ENCODE data around the gene KRT74.

The KRT74 gene

GRCh38 chr12:52611080-52611468 lies 37.4 kb upstream of the KRT74 start:
- DNase-seq (ENCODE audit: low read depth, low spot score) = no peak
- ChIA-PET POLR2A (no interaction called here), CTCF (interaction anchor here (0.8 to 1.4 kb wide), 3 partner anchors 16 to 255 kb away, joined by 3 to 5 read pairs (median 4); no protein-coding TSS in a partner anchor)
- TF ChIP-seq CTCF (IDR thresholded peaks at IDR 0.05; ENCODE audit: insufficient read depth, low read length, missing control alignments) = no peak
- H3K4me3 ChIP-seq (ENCODE audit: low read depth, low read length) = no peak overlapping the region

GRCh38 chr12:52608826-52609630 lies 35.4 kb upstream of the KRT74 start:
- DNase-seq (ENCODE audit: low read depth, low spot score) = no peak
- ChIA-PET POLR2A (no interaction called here), CTCF (interaction anchor here (0.7 to 1.5 kb wide), 3 partner anchors 25 to 262 kb away, joined by 3 to 4 read pairs (median 3); no protein-coding TSS in a partner anchor)

GRCh38 chr12:52608161-52608560 lies 34.5 kb upstream of the KRT74 start:
- ChIA-PET POLR2A (no interaction called here), CTCF (interaction anchor here (0.7 to 1.5 kb wide), 3 partner anchors 24 to 262 kb away, joined by 3 to 4 read pairs (median 3); no protein-coding TSS in a partner anchor)
- no peak for TF ChIP-seq CTCF (IDR thresholded peaks at IDR 0.05; ENCODE audit: insufficient read depth, low read length, missing control alignments)
- no peak for DNase-seq (ENCODE audit: low read depth, low spot score)
- H3K4me3 ChIP-seq (ENCODE audit: low read depth, low read length) = no peak overlapping the region

More at GRCh38 chr12:52608826-52609630, 35.4 kb upstream of the KRT74 start:
- no peak for TF ChIP-seq CTCF (IDR thresholded peaks at IDR 0.05; ENCODE audit: insufficient read depth, low read length, missing control alignments)
- no peak overlapping the region for H3K4me3 ChIP-seq (ENCODE audit: low read depth, low read length)

- H3K4me3 ChIP-seq (ENCODE audit: low read depth, low read length) = no peak overlapping the region
- ChIA-PET CTCF (interaction anchor here (1.5 kb wide), 1 partner anchor 24 kb away, joined by 4 read pairs; no protein-coding TSS in a partner anchor), POLR2A (no interaction called here)
- TF ChIP-seq CTCF (IDR thresholded peaks at IDR 0.05; ENCODE audit: insufficient read depth, low read length, missing control alignments) = no peak
- no peak for DNase-seq (ENCODE audit: low read depth, low spot score)
Observed at GRCh38 chr12:52607314-52607713, 33.7 kb upstream of the KRT74 start.

GRCh38 chr12:52606581-52607218 lies 33.1 kb upstream of the KRT74 start:
- CTCF ChIA-PET = interaction anchor here (0.9 kb wide), 2 partner anchors 259 to 264 kb away, joined by 3 read pairs; no protein-coding TSS in a partner anchor
- TF ChIP-seq CTCF (IDR thresholded peaks at IDR 0.05; ENCODE audit: insufficient read depth, low read length, missing control alignments) = no peak

GRCh38 chr12:52606096-52606495 lies 32.5 kb upstream of the KRT74 start:
- no peak for DNase-seq (ENCODE audit: low read depth, low spot score)
- POLR2A ChIA-PET = no interaction called here
- CTCF ChIA-PET = interaction anchor here (0.9 kb wide), 2 partner anchors 259 to 264 kb away, joined by 3 read pairs; no protein-coding TSS in a partner anchor
- no peak for TF ChIP-seq CTCF (IDR thresholded peaks at IDR 0.05; ENCODE audit: insufficient read depth, low read length, missing control alignments)
- no peak overlapping the region for H3K4me3 ChIP-seq (ENCODE audit: low read depth, low read length)

More at GRCh38 chr12:52606581-52607218, 33.1 kb upstream of the KRT74 start:
- H3K4me3 ChIP-seq (ENCODE audit: low read depth, low read length) = no peak overlapping the region
- DNase-seq (ENCODE audit: low read depth, low spot score) = no peak
- POLR2A ChIA-PET = no interaction called here
